LoVo (cell line): ENCODE results near the gene ZNF423.

Source experiments
- DNase-seq: peaks from one replicate; pipeline ENCODE4 v3.0.0-alpha.2; 2016; ENCODE audit warnings: low spot score

The ZNF423 gene

DNA sequence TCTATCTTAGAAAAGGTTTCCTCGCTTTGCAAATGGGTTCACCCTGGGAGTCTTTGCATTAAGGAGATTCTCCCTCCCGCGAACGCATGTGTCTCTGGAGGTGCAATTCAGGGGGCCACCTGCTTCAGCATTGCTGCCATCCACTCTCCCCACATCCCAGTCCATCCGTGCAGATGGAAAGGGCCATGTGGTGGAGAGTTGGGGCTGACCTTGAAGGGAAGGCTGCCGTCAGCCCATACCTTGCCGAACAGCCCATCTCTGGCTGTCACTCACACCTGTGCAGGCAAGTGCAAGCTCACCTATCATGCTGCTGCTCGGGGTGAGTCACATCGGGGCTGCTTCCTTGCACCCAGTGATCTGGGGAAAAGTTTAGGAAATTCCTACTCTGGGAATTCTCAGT lies 106.1 kb downstream of the ZNF423 start:
- no peak for DNase-seq

- DNase-seq: no peak
Observed at GRCh38 chr16:49748322-49748721, 107.6 kb downstream of the ZNF423 start.

- DNase-seq: no peak
Observed at GRCh38 chr16:49747654-49748053, 108.3 kb downstream of the ZNF423 start.

DNA sequence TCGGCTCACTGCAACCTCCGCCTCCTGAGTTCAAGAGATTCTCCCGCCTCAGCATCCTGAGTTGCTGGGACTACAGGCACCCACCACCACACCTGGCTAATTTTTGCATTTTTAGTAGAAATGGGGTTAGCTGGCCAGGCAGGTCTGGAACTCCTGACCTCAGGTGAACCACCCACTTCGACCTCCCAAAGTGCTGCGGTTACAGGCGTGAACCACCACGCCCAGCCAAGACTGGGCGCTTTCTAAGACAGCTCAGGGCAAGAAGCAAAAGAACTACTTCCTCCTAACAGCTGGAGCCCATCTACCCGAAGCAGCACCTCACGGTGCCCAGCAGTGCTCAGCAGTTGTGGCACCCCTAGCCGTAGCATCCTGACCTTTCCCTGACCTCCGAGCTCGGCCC lies 109.4 kb downstream of the ZNF423 start:
- no peak for DNase-seq

GRCh38 chr16:49745311-49745747 lies 110.6 kb downstream of the ZNF423 start:
- DNase-seq: no peak

- no peak for DNase-seq
Observed at GRCh38 chr16:49744244-49745220, 111.4 kb downstream of the ZNF423 start.

DNA sequence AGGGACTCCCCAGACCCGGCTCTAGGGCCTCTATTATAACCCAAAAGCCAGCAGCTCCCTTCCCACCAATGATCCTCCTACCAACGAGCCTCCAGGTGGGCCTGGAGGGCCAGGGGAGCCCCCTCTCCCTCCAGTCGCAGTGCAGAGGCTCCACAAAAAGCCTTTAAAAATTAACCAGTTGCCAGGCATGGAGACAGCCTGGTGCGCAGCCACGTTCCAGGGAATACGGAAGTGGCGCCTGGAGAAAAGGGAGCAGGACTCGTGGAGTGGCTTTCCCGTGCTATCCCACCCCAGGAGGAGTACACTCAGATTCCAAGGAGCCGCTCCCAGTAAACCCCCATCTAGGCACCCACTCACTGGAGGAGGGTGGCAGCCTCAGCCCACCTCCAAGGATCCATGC lies 112.3 kb downstream of the ZNF423 start:
- no peak for DNase-seq

DNA sequence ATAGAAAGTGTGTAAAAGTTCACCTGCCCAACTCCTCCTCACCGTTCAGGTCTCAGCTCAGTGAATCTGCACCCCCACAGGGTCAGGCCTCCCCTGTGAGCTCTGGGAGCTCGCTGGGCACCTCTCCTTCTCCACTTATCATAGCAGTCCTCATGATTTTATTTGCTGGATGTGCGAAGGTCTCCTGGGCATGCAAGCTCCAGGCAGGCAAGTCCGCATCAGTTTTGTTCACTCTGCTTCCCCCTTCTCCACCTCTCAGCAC lies 112.8 kb downstream of the ZNF423 start:
- no peak for DNase-seq

GRCh38 chr16:49742428-49743202 lies 113.3 kb downstream of the ZNF423 start:
- no peak for DNase-seq

GRCh38 chr16:49740256-49740655 lies 115.7 kb downstream of the ZNF423 start:
- DNase-seq: no peak

- DNase-seq: no peak
Observed at GRCh38 chr16:49739381-49739780, 116.5 kb downstream of the ZNF423 start.

- no peak for DNase-seq
Observed at GRCh38 chr16:49738832-49739231, 117.1 kb downstream of the ZNF423 start.

DNA sequence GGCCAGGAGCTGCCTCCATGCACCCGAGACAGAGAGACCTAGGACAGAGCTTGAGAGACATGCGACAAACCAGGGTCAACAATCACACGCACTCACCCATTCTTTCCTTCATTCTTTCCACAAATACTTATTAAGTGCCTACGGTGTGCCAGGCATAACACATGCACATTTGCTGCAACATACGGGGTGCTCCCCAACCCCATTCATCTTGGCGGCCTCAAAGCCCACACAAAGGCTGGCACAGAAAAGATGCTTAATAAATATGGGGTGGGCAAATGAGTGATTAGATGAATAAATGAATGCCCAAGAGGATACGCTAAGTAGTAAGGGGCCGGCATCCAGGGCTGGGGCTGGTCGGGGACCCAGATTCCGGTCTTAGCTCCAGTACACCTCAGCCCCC lies 117.9 kb downstream of the ZNF423 start:
- no peak for DNase-seq

DNA sequence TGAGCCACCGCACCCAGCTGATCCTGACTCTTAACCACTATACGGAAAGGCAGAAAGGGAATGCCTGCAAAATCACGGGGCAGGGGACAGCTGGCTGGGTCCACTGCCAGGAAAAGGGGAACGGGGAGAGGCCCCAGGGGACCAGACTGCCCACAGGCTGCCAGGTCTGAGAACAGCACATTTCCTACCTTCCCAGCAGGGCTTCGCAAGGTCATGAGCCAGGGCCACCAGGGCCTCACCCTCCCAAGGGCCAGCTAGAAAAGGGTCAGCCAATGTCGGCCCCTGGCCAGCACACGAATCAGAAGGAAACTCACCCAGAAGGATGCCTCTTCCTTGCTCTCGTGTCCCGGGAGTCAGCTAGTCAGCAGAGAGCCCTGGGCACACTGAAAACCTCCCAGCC lies 118.4 kb downstream of the ZNF423 start:
- DNase-seq: no peak

DNA sequence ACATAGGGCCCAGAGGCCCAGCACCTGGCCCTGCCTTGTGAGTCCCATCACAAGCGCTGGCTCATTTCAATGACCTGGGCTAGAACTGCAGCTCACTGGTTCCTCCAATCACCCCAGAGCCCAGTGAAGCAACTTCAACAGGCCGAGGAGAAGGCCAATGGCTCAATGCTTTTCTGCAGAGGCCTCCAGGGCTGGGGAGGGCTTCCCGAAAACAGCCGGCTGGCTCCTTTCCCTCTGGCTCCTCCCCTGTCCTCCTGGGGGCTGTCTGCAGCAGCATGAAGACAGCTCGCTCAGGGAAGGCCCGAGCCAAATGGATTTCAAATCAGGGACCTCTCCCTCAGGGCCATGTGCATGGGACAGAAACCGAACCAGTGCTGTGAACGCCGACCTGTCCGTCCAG lies 121.6 kb downstream of the ZNF423 start:
- no peak for DNase-seq

- no peak for DNase-seq
Observed at GRCh38 chr16:49733313-49734009, 122.5 kb downstream of the ZNF423 start.

DNA sequence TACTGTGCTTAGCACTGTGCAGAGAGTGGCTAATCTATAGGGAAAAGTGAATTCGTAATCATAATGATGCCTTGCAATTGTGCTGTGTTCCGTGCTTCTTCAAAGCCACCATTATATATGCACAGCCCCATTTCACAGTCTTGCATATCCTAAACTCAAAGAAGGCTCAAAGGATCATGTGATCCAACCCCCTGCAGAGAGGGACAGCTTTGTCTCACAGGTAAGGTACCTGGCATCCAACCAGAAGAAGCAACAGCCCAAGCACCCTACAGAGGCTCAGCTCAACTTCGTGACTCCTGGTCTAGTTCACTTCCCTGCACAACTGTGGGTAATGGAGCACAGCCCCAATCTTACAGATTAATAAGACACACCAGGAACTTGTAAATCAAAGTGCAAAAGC lies 124.0 kb downstream of the ZNF423 start:
- no peak for DNase-seq

- DNase-seq: no peak
Observed at GRCh38 chr16:49730772-49731171, 125.1 kb downstream of the ZNF423 start.

DNA sequence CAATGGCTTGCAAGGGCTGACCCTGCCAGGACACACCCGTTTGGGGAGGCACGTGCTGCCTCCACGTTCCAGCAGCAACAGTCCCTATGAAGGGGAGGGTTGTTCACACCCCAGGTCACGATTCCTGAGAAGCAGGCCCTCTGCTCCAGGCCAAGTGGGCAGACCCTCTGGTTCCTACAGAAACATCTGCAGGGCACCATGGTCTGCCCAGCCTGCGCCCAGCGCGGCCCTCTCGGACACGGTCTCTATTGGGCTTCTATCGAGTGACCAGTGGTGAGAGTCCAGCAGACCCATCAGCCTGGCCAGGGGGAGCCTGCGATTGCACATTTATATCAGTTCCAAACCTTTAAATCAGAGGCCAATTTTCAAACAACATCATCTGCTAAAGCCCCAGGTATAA lies 128.3 kb downstream of the ZNF423 start:
- DNase-seq: no peak

DNA sequence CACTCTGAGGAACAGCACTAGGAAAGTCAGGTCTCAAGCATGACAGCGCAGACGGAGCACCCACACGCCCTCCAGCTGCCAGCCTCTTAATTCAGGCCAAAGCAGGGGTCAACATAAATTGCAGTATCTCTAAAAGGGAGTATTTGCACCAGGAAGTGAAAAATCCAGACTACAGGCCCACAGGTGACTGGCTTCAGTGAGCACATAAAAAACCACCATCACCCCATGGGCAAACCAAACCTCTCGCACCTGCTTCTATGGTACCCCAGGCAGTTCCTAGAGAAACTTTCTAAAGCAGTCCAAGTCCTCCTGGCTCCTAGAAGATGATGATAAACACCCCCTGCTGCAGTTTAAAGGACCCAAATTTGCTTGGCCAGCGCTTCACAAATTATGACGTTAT lies 129.8 kb downstream of the ZNF423 start:
- no peak for DNase-seq

- no peak for DNase-seq
Observed at GRCh38 chr16:49725651-49726050, 130.3 kb downstream of the ZNF423 start.

DNA sequence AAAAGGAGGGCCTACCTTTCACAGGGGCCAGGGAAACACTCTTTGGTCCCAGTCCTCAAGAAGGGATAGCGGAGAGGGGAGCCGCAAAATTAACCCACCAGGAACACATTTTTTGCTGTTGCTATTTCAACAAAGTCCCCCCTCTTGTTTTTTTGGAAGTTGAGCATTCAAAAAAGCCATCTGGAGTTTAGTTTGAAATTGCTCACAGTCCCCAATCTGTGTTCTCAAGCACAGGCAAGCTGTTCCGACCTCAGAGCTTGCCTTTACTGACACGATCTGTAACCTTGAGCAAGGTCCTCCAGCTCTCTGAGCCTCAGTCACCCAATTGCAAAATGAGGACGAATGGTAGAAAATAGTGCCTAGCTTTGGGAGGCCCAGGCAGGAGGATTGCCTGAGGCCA lies 131.1 kb downstream of the ZNF423 start:
- no peak for DNase-seq

- DNase-seq: no peak
Observed at GRCh38 chr16:49723310-49723709, 132.6 kb downstream of the ZNF423 start.
